Stimulated activated CD4-positive, alpha-beta T cell treated with anti-CD3 and anti-CD28 coated beads, Interleukin-2, amount 100 ng/mL, for 48 hours (primary cell): Measurements from ENCODE around the gene TMEM88.
"Not testable (repeated sequence)": the region's sequence is repeated elsewhere in the genome, so short reads cannot be mapped to it uniquely, and the experiment has no call there.

Experiments used
- DNase-seq, 2 donors: peaks; one replicate each; pipeline ENCODE4 v3.0.0-alpha.2; 2020

The TMEM88 gene, protein sequence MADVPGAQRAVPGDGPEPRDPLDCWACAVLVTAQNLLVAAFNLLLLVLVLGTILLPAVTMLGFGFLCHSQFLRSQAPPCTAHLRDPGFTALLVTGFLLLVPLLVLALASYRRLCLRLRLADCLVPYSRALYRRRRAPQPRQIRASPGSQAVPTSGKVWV

DNA sequence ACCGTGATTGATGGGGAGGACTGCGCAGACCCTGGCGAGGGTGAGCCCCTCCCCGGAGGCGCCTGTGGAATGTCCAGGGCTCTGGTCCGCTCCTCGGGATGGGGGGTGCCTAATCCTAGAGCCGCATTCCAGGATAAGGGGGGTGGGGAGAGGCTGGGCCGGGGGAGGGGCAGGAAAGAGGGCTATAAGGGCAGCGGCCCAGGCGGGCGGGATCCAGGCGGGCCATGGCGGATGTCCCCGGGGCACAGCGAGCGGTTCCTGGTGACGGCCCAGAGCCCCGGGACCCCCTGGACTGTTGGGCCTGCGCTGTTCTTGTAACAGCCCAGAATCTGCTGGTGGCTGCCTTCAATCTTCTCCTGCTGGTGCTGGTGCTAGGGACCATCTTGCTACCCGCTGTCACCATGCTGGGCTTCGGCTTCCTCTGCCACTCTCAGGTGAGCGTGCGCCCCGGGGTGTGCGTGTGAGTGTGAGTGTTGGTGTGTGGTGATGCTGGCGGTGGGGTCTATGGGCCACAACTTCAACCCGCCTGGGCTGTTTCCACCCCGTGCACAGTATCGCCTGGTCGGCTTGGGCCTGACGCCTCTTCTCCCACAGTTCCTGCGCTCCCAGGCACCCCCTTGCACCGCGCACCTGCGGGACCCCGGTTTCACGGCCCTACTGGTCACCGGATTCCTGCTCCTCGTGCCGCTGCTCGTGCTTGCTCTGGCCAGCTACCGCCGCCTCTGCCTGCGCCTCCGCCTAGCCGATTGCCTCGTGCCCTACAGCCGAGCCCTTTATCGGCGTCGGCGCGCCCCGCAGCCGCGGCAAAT is at the start of gene TMEM88:
Gene TMEM88, plus strand, starts transcription at position 216 of the 809 bp plus-strand sequence. Its CDS starts 9 bp downstream, at position 225.
- DNase-seq = no peak

DNA sequence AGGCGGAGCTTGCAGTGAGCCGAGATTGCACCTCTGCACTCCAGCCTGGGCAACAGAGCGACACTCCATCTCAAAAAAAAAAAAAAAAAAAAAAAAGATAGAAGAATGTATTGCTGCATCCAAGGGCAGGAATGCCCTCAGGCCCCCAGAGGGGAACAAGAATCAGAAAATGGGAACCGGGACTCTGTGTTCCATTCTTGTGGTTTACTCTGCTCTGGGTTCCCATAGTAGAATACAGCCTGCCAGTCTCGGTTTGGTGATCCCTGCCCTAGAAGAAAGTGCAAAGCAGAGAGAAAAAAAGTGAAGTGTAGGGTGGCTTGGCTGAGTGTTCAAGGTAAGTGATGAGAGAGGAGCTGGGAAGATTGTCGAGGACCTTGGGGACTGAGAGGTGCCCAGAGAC is 48.3 kb upstream of the TMEM88 start:
- DNase-seq = no peak

DNA sequence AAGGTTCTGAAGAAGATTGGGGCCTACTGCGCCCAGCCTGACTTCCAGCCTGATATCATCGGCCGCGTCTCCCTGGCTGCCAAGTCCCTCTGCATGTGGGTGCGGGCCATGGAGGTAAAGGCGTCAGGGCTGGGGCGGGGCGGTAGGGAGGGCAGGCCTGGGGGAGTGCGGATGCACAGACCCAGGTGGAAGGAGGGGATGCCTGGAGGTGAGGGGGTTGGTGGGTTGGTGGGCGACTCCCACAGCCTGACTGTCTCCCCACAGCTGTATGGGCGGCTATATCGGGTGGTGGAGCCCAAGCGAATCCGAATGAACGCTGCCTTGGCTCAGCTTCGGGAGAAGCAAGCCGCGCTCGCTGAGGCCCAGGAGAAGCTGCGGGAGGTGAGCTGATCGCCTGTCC is 47.7 kb upstream of the TMEM88 start:
- no peak for DNase-seq

DNA sequence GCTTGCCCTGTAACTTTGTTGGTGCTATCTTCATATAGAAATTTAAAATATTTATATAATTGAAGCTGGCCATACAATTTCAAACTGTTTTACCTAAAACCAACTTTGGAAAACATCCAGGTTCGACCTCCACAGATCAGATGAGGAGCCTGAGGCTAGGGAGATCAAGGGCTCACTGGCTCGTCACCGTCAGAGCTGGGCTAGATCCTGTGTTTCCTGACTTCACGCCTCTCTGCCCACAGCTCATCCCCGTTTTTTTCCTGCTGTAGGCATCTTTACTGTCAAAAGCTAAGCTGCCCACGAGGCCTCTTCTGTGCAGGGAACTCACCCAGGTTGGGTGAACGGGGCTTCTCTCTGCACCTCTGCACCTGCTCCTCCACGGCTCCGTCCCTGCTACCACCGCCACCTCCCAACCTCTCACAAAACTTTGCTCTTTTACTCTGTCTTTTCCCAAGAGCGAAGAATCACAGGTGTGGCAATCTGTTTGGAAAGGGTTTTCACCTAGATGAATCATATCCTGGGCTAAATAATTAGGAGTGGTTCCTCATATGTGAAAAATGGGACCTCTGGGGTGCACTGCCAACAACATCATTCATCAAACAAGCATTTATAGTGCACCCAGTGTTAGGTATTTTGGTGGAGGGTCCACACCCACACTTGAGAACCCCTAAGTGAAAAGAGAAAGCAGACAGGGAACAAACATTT is 45.6 kb upstream of the TMEM88 start:
- no peak for DNase-seq

DNA sequence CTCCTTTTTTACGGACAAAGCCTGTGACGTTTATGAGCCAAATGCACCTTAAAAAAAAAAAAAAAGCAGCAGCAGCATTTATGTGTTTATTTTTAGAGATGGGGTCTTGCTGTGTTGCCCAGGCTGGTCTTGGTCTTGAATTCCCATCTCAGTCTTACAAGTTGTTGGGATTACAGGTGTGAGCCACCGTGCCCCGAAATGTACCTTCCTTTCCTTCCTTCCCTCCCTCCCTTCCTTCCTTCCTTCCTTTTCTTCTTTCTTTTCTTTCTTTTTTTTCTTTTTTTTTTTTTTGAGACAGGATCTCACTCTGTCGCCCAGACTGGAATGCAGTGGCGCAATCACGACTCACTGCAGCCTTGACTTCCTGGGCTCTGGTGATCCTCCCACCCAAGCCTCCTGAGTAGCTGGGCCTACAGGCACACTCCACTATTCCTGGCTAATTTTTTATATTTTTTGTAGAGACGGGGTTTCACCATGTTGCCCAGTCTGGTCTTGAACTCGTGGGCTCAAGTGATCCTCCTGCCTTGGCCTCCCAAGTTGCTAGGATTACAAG is 45.0 kb upstream of the TMEM88 start:
- not testable (repeated sequence) for DNase-seq

DNA sequence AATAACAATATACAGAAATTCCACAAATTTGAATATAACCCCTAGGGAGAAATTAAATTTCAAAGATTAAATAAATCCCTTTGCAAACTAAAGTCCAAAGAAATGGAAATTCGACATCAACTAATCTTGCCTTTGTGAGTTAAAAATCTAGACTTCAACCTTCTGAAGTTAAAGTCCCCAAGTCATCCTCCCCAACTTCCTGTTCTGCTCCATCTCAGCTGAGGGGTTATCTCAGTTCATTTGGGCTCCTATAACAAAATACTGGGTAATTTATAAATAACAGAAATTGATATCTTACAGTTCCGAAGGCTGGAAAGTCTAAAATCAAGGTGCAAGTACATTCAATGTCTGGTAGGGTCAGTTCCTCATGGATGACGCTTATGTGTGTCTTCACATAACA is 43.6 kb upstream of the TMEM88 start:
- no peak for DNase-seq

DNA sequence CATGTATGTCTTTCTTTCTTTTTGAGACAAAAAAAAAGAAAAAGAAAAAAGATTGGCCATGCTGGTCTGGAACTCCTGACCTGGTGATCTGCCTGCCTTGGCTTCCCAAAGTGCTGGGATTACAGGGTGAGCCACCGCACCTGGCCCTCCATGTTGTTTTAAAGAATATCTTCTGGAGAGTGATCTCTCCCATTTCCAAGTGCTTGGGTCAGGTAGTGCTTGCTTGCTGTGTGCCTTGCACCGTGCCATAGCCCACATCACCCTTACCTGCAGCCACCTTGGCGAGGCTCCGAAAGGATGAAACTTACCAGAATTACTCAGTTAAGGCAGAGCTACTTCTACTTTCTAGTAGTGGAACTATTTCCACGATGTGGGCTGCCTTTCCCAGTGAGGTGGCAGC is 39.9 kb upstream of the TMEM88 start:
- no peak for DNase-seq

DNA sequence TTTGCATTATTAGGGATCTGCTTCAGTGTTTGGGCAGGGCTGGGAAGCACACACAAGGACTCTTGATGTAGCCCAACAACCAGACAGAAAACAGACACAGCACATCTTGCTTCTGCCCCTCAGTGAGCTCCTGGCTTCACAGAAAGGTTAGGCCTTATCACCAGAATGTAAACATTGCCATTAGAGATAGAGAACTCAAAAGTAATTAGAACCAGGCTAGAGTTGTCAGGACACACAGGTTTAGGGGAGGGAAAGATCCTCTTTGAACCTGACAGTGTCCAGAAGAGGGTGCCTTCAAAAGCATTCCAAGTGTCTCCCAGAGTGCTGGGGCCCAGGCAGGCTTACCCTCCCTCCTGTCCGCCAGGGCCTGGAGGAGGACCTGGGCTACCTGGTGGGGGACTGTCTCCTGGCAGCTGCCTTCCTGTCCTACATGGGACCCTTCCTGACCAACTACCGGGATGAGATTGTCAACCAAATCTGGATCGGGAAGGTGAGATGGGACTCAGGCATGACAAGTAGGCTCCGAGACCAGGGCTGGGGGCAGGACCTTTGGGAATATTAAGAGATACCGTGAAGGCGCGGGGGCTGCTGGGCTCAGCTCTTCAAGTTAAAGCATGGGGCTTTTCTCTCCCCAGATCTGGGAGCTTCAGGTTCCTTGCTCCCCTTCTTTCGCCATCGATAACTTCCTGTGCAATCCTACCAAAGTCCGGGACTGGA is 37.8 kb upstream of the TMEM88 start:
- no peak for DNase-seq

DNA sequence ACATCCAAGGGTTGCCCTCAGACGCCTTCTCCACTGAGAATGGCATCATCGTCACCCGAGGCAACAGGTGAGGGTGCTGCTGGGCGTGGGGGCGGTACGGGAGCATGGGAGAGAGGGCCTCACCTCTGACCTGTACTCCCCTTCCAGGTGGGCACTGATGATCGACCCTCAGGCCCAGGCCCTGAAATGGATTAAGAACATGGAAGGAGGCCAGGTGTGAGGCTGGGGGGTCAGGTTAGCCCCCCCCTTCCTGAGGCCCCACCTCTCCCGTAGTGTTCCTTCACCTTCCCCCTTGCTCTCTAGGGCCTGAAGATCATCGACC is 37.3 kb upstream of the TMEM88 start:
- DNase-seq = no peak

DNA sequence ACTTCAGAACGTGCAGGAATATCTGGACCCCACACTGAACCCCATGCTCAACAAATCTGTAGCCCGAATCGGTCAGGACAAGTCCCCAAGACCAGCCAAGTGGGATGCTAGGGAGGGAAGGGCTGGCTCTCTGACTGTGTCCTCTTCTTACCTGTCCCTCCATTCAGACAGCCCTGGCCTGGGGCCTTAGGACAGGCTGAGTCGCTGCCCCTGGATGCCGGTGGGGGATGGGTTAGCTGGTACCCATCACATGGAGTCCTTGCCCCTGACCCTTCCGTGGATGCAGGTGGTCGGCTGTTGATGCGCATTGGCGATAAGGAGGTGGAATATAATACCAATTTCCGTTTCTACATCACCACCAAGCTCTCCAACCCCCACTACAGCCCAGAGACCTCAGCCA is 36.8 kb upstream of the TMEM88 start:
- DNase-seq = no peak

DNA sequence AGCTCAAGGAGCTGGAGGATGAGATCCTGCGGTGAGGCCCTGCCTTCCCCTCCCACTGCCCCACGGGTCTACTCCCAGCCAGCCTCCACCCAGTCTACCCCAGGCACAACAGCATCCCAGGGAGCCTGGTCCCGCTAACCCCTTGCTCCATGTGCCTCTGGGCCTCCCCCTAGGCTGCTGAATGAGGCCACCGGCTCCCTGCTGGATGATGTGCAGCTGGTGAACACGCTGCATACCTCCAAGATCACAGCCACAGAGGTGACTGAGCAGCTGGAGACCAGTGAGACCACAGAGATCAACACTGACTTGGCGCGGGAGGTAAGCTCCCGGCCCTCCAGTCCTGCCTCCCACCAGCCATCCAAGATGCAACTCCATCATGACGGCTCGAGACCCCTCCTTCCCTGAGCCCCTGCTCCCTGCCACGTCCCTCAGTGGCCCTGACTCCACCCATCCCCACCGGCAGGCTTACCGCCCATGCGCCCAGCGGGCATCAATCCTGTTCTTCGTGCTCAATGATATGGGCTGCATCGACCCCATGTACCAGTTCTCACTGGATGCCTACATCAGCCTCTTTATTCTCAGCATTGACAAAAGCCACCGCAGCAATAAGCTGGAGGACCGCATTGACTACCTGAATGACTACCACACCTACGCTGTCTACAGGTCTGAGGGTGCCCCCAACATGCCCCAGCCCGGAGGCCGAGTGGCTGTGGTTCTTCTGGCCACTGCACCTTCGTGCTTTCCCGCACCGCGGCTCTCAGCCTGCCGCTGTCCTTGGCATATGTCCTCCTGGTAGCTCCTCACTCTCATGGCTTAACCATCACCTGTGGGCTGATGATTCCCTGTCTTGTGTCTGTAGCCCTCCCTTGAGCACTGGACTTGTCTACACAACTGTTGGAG is 35.9 kb upstream of the TMEM88 start:
- DNase-seq = no peak

DNA sequence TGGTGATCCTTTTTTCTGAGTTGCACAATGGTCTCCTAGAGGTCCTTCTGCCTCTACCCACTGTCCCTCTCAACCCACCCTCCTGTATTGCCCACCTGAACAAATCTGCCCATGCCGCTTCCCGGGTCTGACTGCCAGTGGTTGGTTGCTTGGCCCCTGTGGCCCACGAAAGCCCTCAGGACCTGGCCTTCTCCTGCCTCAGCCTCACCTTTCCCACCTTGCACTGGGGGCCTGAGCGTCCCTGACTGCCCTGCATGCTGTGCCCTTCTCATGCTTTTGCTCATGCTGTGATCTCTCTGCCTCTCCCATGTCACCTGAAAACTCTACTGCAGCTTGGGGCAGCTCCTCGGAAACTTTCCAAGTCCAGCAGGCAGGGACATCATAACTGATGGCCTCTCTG is 34.6 kb upstream of the TMEM88 start:
- DNase-seq = no peak

DNA sequence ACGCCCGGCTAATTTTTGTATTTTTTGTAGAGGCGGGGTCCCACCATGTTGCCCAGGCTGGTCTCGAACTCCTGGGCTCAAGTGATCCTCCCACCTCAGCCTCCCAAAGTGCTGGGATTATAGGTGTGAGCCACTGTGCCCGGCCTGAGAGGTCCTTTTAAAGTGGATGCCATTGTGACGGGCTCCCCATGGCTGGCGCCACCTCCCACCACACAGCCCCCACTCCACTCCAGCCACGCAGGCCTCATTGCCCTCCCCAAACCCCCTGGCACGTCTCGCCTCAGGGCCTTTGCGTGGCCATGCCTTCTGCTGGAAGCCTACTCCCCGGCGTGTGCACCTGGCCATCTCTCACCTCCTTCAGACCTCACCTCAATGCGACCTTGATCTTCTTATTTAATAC is 32.7 kb upstream of the TMEM88 start:
- no peak for DNase-seq

DNA sequence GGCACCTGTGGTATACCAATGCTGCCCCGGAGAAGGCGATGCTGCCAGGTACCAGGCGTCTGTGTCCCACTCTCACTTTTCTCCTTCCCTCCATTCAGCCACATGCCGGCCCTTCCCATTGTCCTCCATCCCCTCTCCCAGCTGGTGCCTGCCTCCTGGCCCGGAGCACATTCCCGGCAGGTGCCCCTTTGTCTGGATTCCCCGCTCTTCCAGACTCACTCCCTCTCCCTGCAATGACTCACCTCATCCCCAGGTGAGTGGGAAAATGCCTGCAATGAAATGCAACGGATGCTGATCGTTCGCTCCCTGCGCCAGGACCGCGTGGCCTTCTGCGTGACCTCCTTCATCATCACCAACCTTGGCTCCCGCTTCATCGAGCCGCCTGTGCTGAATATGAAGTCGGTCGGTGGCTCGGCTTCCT is 31.3 kb upstream of the TMEM88 start:
- no peak for DNase-seq

DNA sequence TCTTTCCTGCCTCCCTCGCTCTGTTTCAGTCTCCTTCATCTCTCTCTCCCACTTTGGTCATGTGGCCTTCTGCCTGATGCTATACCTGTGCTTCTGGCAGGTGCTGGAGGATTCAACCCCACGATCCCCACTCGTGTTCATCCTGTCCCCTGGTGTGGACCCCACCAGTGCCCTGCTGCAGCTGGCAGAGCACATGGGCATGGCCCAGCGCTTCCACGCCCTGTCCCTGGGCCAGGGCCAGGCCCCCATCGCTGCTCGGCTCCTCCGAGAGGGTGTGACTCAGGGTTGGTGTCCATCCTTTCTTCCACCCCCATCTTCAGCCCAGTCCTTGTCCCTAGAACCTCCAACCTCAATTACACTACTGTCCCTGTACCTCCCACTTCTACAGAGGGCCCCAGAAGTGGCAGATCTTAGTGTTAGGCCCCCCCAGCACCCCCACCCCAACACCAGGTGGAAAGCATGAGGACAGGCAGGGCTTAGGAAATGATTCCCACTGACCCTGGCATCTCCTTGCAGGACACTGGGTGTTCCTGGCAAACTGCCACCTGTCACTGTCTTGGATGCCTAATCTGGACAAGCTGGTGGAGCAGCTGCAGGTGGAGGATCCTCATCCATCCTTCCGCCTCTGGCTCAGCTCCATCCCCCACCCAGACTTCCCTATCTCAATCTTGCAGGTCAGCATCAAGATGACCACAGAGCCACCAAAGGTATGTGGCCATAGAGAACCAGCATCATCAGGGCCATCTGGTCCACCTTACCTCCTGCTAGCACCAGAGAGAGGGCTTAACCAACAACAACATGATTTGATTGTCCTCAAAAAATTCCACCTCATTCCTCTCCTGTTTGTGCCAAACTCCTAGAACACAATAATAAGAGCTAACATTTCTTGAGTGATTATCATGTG is 30.6 kb upstream of the TMEM88 start:
- no peak for DNase-seq

DNA sequence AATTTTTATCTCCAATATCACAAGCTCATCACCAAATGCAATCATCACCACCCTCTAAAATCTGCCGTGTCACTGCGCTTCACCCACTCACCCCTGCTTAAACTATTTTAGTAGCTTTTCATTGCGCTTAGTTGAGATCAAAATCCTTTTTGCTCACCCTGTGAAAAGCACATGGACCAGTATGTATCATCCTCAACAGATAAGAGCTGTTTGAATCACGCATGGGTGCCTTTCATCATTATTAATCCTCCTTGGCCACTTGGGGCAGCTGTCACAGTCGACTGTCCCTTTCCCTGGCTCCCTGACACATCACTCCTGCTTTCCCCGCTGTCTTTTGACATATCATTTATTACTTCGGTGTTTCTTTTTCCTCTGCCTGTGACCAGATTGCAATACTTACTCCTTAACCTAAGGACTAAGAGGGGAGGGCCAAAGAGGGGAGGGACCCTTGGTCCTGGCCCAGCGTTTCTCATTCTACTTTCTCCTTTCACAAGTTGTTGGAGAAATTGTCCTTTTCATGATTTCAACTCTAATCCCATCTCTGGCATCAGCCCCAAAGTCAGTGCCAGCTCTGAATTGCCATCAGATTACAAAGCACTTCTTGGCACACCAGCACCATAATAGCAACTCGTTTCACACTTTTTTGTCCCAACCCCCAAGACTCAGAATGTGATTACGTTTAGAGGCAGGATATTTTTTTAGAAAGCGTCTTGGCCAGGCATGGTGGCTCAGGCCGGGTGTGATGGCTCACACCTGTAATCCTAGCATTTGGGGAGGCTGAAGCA is 29.5 kb upstream of the TMEM88 start:
- DNase-seq = no peak

DNA sequence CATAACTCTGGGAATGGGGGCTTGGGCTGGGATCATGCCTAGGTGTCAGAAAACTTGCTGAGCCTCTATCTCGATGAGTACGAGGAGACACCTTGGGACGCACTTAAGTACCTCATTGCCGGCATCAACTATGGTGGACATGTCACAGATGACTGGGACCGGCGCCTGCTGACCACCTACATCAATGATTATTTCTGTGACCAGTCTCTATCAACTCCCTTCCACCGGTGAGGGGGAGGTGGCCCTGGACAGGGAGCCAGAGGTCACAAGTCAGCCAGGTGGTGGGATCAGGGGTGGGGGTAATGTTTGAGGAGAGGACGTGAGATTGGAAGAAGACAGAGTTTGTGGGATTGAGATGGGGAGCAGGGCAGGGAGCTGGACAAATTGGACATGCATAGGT is 24.2 kb upstream of the TMEM88 start:
- no peak for DNase-seq

DNA sequence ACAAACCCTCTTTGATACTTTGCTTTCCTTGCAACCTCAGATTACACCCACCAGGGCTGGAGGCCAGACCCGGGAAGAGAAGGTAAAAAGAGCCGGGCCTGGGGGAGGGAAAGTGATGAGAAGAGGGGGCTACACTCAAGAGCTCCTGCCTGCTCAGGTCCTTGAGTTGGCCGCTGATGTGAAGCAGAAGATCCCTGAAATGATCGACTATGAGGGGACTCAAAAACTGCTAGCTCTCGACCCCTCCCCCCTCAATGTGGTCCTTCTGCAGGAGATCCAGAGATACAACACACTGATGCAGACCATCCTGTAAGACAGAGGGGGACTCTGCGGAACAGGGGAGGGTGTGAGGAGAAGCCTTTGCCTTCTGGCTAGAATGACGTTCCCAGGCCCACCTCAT is 23.6 kb upstream of the TMEM88 start:
- DNase-seq = no peak

DNA sequence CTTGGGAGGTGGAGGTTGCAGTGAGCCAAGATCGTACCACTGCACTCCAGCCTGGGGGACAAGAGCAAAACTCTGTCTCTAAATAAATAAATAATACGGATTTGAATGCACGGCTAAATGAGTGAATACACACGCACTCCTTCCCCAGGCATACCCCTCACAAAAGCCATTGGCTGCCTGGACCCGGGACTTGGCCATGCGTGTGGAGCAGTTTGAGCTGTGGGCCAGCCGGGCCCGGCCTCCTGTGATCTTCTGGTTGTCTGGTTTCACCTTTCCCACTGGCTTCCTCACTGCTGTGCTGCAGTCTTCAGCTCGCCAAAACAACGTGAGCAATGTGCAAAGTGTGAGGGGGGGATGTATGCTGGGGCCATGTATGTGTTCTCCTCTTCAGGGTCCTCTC is 22.4 kb upstream of the TMEM88 start:
- no peak for DNase-seq
